Testis (tissue), 2 donors: ENCODE data around the gene CACNA2D4.

Source experiments
- POLR2A ChIP-seq: fragments of 450-650 bp; IDR thresholded peaks from one replicate; pipeline ENCODE4 v1.6.1; 2017; ENCODE audit warnings: antibody characterized with exemption, mild to moderate bottlenecking, moderate library complexity
- TF ChIP-seq, protein P1 (sequence below), 3 experiments: fragments of 450-650 bp in 2 of 3; fragments of 200-600 bp in 1 of 3; sonication (generic) in 1 of 3; IDR thresholded peaks; one replicate each; pipeline ENCODE4 v1.5.1; 2016 to 2019; ENCODE audit warnings: antibody characterized with exemption in 3 of 3, mild to moderate bottlenecking in 2 of 3, moderate library complexity in 1 of 3

DNA sequence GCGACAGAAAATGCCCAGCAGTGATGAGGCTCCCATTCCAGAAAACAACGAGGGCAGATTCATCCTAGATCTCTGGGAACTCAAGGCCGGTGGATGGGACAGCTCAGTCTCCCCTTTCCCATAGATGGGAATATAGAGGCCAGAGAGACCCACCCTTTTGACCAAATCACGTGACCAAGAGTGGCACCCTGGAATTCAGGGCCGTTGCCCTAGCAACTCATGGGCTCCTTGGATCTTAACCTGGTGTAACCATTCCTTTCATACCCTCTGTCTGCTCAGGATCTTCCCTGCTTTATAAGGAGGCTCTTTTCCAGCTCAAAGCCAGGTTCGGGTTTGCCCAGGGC lies 106.5 kb downstream of the CACNA2D4 start:
- TF ChIP-seq, protein P1, sequence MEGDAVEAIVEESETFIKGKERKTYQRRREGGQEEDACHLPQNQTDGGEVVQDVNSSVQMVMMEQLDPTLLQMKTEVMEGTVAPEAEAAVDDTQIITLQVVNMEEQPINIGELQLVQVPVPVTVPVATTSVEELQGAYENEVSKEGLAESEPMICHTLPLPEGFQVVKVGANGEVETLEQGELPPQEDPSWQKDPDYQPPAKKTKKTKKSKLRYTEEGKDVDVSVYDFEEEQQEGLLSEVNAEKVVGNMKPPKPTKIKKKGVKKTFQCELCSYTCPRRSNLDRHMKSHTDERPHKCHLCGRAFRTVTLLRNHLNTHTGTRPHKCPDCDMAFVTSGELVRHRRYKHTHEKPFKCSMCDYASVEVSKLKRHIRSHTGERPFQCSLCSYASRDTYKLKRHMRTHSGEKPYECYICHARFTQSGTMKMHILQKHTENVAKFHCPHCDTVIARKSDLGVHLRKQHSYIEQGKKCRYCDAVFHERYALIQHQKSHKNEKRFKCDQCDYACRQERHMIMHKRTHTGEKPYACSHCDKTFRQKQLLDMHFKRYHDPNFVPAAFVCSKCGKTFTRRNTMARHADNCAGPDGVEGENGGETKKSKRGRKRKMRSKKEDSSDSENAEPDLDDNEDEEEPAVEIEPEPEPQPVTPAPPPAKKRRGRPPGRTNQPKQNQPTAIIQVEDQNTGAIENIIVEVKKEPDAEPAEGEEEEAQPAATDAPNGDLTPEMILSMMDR (IDR thresholded peaks at IDR 0.05), result no peak
- TF ChIP-seq POLR2A, result no peak
